Measurements from ENCODE around the gene SLC2A5. TPM values are rescaled to one million over a fixed set of nuclear protein-coding genes. Genes with fewer than 3 reads are reported as not detected.

SLC2A5 gene
- total RNA-seq, 1 donor from 2014 or later, result not detected

DNA sequence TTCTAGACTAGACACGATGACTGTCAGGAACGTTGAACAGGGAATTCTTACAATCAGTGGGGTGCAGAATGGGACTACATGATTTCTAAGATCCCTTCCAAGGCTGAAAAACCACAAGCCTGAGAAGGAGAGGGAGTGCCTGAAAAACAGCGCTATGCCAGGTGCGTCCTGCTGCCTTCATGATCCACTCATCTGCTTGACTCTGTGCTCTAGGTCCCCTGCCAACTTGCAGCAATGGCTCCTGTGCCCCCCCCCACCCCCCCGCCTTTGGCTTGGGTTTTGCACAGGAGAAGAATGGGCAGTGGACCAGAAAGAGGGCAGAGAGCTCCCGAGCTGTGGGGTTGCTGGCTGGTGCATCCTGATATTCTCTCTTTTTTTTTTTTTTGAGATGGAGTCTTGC lies 49.1 kb downstream of the SLC2A5 start:
- no peak for DNase-seq (ENCODE audit: low spot score, unreplicated experiment)
- H3K27ac Mint-ChIP-seq, result no peak overlapping the region
- TF ChIP-seq, protein P1, sequence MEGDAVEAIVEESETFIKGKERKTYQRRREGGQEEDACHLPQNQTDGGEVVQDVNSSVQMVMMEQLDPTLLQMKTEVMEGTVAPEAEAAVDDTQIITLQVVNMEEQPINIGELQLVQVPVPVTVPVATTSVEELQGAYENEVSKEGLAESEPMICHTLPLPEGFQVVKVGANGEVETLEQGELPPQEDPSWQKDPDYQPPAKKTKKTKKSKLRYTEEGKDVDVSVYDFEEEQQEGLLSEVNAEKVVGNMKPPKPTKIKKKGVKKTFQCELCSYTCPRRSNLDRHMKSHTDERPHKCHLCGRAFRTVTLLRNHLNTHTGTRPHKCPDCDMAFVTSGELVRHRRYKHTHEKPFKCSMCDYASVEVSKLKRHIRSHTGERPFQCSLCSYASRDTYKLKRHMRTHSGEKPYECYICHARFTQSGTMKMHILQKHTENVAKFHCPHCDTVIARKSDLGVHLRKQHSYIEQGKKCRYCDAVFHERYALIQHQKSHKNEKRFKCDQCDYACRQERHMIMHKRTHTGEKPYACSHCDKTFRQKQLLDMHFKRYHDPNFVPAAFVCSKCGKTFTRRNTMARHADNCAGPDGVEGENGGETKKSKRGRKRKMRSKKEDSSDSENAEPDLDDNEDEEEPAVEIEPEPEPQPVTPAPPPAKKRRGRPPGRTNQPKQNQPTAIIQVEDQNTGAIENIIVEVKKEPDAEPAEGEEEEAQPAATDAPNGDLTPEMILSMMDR (IDR thresholded peaks at IDR 0.05; ENCODE audit: unreplicated experiment), result no peak
- H3K9me3 Mint-ChIP-seq (ENCODE audit: low read depth), result no peaks in the 10 kb centered on the region
- H3K4me1 Mint-ChIP-seq (ENCODE audit: low read depth), result peaks cover 4% of the 10 kb centered on the region
- H3K27me3 Mint-ChIP-seq, result peaks cover 11% of the 10 kb centered on the region
- no peak overlapping the region for H3K4me3 Mint-ChIP-seq (ENCODE audit: low read depth)
- no peaks in the 10 kb centered on the region for H3K36me3 Mint-ChIP-seq (ENCODE audit: insufficient read depth)

DNA sequence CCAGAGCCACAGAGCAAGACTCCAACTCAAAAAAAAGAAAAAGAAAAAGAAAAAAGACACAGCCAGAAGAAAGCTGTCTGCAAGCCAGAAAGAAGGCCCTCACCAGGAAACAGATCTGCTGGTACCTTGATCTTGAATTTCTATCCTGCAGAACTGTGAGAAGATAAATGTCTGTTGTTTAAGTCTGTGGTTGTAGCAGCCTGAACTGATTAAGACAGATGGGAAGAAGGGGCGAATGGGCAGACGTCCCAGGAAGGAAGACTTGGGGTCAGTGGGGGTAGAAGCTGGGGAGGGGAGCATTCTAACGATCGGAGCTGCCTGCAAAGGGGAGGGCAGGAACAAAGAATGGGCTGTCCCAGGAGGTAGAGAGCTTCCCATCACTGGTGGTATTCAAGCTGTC lies 49.5 kb downstream of the SLC2A5 start:
- Mint-ChIP-seq H3K27ac (no peak overlapping the region), H3K36me3 (ENCODE audit: insufficient read depth) (no peaks in the 10 kb centered on the region), H3K4me3 (ENCODE audit: low read depth) (no peak overlapping the region), H3K27me3 (peaks cover 11% of the 10 kb centered on the region), H3K4me1 (ENCODE audit: low read depth) (peaks cover 4% of the 10 kb centered on the region), H3K9me3 (ENCODE audit: low read depth) (no peaks in the 10 kb centered on the region)
- TF ChIP-seq, protein P1 (IDR thresholded peaks at IDR 0.05; ENCODE audit: unreplicated experiment), result no peak
- no peak for DNase-seq (ENCODE audit: low spot score, unreplicated experiment)

DNA sequence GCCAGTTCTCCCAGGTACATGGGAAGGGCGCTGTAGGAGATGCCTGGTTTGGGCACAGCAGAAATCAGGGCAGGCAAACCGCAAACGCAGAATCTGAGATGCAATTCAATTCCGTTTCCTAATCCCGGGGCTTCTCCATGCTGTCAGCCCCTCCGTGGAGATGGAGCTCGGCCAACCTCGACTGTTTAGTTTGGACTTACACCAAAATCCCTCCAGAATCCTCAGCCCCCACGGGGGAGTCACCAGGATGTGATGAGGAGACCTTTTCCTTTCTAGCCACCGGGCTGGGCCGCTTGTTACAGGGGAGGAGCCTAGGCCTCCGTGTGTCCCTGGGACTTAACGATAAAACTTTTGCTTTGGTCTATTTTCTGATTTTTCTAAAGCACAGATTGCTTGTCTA lies 51.1 kb downstream of the SLC2A5 start:
- H3K36me3 Mint-ChIP-seq (ENCODE audit: insufficient read depth), result no peaks in the 10 kb centered on the region
- H3K9me3 Mint-ChIP-seq (ENCODE audit: low read depth), result no peaks in the 10 kb centered on the region
- no peak overlapping the region for H3K27ac Mint-ChIP-seq
- H3K4me3 Mint-ChIP-seq (ENCODE audit: low read depth), result no peak overlapping the region
- TF ChIP-seq, protein P1 (IDR thresholded peaks at IDR 0.05; ENCODE audit: unreplicated experiment), result no peak
- peaks cover 4% of the 10 kb centered on the region for H3K4me1 Mint-ChIP-seq (ENCODE audit: low read depth)
- peaks cover 11% of the 10 kb centered on the region for H3K27me3 Mint-ChIP-seq
- no peak for DNase-seq (ENCODE audit: low spot score, unreplicated experiment)

DNA sequence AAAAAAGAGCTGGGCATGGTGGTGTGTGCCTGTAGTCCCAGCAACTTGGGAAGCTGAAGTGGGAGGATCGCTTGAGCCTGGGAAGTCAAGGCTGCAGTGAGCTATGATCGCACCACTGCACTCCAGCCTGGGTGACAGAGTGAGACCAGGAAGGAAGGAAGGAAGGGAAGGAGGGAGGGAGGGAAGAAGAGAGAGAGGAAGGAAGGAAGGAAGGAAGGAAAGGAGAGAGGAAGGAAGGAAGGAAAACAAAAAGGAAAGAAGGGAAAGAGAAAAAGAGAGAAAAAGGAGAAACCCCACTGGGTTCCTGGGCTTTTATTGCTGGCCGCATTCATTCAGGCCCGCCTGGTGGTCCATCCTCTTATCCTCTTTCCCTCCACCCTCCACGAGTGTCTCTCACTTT lies 53.0 kb downstream of the SLC2A5 start:
- DNase-seq (ENCODE audit: low spot score, unreplicated experiment), result no peak
- Mint-ChIP-seq H3K9me3 (ENCODE audit: low read depth) (no peaks in the 10 kb centered on the region), H3K4me1 (ENCODE audit: low read depth) (no peaks in the 10 kb centered on the region), H3K4me3 (ENCODE audit: low read depth) (no peak overlapping the region), H3K36me3 (ENCODE audit: insufficient read depth) (no peaks in the 10 kb centered on the region), H3K27me3 (peaks cover 11% of the 10 kb centered on the region), H3K27ac (no peak overlapping the region)
- TF ChIP-seq, protein P1 (IDR thresholded peaks at IDR 0.05; ENCODE audit: unreplicated experiment), result no peak

DNA sequence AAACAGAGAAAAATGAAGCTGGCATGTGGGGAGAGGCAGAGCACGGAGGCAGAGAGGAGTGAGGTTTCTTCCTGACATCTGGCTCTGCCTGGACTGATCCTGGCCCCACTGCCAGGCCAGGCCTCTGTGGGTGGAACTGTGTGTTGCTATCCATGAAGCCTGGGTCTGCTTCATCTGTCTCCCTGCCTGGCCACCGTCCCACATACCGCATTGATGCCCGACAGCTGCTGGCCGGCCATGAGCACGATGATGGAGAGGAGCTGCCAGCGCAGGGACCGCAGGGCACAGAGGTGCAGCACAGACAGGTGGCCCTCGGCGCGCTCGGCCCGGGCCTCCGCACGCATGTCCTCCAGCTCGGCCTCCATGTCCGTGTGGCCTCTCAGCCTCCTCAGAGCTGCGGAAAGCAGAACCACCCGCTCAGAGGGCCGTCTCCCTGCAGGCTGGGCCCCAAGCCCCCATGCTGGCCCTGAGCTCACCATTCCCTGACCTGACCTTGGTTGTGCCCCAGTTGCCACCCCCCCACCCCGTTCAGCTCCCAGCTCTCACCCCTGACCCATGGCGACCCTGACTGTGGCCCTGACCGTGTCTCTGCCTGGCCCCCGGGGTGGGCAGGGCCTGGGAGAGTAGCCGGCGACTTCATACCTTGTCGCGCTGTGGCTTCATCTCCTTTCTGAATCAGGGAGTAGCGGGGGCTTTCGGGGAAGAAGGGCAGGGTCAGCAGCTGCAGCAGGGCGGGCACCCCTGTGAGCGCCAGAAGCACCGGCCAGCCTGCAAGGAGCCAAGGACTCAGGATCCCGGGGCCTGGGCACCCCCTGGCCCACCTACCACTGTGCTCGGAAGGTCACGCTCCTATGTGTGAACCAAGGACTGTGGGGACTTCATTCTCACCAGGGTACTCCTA lies 54.7 kb downstream of the SLC2A5 start:
- no peak overlapping the region for H3K4me3 Mint-ChIP-seq (ENCODE audit: low read depth)
- no peaks in the 10 kb centered on the region for H3K9me3 Mint-ChIP-seq (ENCODE audit: low read depth)
- no peak overlapping the region for H3K27ac Mint-ChIP-seq
- H3K4me1 Mint-ChIP-seq (ENCODE audit: low read depth), result no peaks in the 10 kb centered on the region
- TF ChIP-seq, protein P1 (IDR thresholded peaks at IDR 0.05; ENCODE audit: unreplicated experiment), result no peak
- H3K36me3 Mint-ChIP-seq (ENCODE audit: insufficient read depth), result no peaks in the 10 kb centered on the region
- peaks cover 4% of the 10 kb centered on the region for H3K27me3 Mint-ChIP-seq
- DNase-seq (ENCODE audit: low spot score, unreplicated experiment), result no peak

All from progenitor cell of endocrine pancreas (in vitro differentiated cells).